ENCODE measurements around the gene PTTG2. TPM values are rescaled to one million over a fixed set of nuclear protein-coding genes. Genes with fewer than 3 reads are reported as not detected.

Gene PTTG2
- total and polyA plus RNA-seq, 2 of the 13 experiments (the other 11 are each of a cell fraction or from before 2014, with no cell fraction given): not detected

GRCh38 chr4:37976991-37977470, 16.8 kb downstream of the PTTG2 start (continued):
- TF ChIP-seq REST (IDR thresholded peaks at IDR 0.05; ENCODE audit: borderline replicate concordance in 1 of 2, low read depth in 1 of 2, low read length in 2 of 2) (no peak), FOSL2 (CRISPR knock-in tag; IDR thresholded peaks at IDR 0.05) (no peak), POLR2G (IDR thresholded peaks at IDR 0.05; ENCODE audit: low read depth, low read length) (peak; percentile 63), ZNF772 (CRISPR knock-in tag; IDR thresholded peaks at IDR 0.05) (no peak), ZNF770 (CRISPR knock-in tag; IDR thresholded peaks at IDR 0.05) (no peak), ZNF816 (CRISPR knock-in tag; IDR thresholded peaks at IDR 0.05; ENCODE audit: borderline replicate concordance) (peak; percentile 91), ZNF20 (CRISPR knock-in tag; IDR thresholded peaks at IDR 0.05) (no peak), XRCC5 (optimal IDR thresholded peaks at IDR 0.05; ENCODE audit: low read length) (no peak), ZBTB3 (CRISPR knock-in tag; IDR thresholded peaks at IDR 0.05; ENCODE audit: borderline replicate concordance, low read depth) (no peak), CBFB (CRISPR knock-in tag; IDR thresholded peaks at IDR 0.05) (no peak), HOXA3 (CRISPR knock-in tag; IDR thresholded peaks at IDR 0.05) (0 out of 2 replicates have a peak, but pooled peaks have one; percentile 8), AKAP8 (CRISPR knock-in tag; IDR thresholded peaks at IDR 0.05) (no peak), E2F5 (CRISPR knock-in tag; conservative IDR thresholded peaks at IDR 0.05) (peak; percentile 68; the same call in 1 of the 2 replicates), ZSCAN25 (CRISPR knock-in tag; IDR thresholded peaks at IDR 0.05) (peak; percentile 94), ZMYM3 (CRISPR knock-in tag; IDR thresholded peaks at IDR 0.05) (no peak), MED1 (CRISPR knock-in tag; IDR thresholded peaks at IDR 0.05) (no peak), ARNT2 (CRISPR knock-in tag; IDR thresholded peaks at IDR 0.05; ENCODE audit: low read depth) (no peak), ZBTB8A (CRISPR knock-in tag; IDR thresholded peaks at IDR 0.05; ENCODE audit: borderline replicate concordance, low read depth) (no peak), ZNF879 (CRISPR knock-in tag; IDR thresholded peaks at IDR 0.05) (no peak), ZNF891 (CRISPR knock-in tag; IDR thresholded peaks at IDR 0.05) (no peak), PREB (CRISPR knock-in tag; IDR thresholded peaks at IDR 0.05) (no peak), FOSL1 (CRISPR knock-in tag; IDR thresholded peaks at IDR 0.05; ENCODE audit: borderline replicate concordance) (no peak), ZEB1 (IDR thresholded peaks at IDR 0.05; ENCODE audit: insufficient replicate concordance, low read depth) (no peak), HNRNPLL (IDR thresholded peaks at IDR 0.05; ENCODE audit: low read depth, low read length, poor library complexity, severe bottlenecking) (peak; percentile 75)

Measured in HepG2 (cell line).